Measurements from ENCODE around the gene CASZ1. TPM values are rescaled to one million over a fixed set of nuclear protein-coding genes. Genes with fewer than 3 reads are reported as not detected.

Gene CASZ1
- total and polyA plus RNA-seq, 2 experiments from 2014 or later = 6.2 to 6.7 TPM

DNA sequence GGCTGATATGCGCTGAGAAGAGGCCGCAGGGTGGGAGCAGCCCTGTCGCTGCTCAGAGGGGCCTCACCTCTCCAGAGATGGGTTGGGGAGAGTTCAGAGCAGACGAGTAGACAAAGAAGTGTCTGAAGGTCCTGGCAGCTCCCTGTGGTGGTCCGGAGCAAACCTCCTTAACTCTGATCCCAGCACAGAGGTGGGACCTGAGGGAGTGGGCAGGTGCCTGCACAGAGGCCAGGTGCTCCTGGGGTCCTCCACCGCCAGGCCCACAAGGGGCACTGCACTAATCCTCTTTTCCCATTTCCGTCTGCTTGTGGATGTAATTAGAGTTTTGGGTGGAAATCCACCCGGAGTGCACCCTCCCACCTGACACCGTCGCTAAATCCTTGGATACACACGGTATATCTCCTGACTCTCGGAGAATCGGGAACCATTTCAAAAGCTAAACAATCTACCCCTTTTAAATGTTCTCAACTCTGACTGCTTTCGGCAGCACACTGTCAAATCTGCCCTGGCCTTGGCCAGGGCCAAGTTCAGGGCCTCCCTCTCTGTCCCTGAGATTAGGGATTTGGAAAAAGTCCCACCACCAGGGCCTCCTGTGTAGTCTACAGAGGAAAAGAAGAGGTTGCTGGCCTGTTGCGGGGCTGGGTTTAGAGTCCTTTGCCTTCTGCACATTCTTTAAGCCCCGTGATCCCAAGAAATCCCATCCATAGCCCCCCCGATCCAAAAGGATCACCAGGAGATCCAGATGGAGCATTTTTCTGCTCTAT is 22.4 kb downstream of the CASZ1 start:
- TF ChIP-seq, protein P1, sequence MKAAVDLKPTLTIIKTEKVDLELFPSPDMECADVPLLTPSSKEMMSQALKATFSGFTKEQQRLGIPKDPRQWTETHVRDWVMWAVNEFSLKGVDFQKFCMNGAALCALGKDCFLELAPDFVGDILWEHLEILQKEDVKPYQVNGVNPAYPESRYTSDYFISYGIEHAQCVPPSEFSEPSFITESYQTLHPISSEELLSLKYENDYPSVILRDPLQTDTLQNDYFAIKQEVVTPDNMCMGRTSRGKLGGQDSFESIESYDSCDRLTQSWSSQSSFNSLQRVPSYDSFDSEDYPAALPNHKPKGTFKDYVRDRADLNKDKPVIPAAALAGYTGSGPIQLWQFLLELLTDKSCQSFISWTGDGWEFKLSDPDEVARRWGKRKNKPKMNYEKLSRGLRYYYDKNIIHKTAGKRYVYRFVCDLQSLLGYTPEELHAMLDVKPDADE (IDR thresholded peaks at IDR 0.05) = no peak
- TF ChIP-seq EZH2phosphoT487 (IDR thresholded peaks at IDR 0.05; ENCODE audit: unreplicated experiment) (no peak), STAT1 (IDR thresholded peaks at IDR 0.05; ENCODE audit: unreplicated experiment) (no peak), CREB1 (CRISPR knock-in tag; IDR thresholded peaks at IDR 0.05; ENCODE audit: low read depth) (no peak)
- TF ChIP-seq, protein P2, sequence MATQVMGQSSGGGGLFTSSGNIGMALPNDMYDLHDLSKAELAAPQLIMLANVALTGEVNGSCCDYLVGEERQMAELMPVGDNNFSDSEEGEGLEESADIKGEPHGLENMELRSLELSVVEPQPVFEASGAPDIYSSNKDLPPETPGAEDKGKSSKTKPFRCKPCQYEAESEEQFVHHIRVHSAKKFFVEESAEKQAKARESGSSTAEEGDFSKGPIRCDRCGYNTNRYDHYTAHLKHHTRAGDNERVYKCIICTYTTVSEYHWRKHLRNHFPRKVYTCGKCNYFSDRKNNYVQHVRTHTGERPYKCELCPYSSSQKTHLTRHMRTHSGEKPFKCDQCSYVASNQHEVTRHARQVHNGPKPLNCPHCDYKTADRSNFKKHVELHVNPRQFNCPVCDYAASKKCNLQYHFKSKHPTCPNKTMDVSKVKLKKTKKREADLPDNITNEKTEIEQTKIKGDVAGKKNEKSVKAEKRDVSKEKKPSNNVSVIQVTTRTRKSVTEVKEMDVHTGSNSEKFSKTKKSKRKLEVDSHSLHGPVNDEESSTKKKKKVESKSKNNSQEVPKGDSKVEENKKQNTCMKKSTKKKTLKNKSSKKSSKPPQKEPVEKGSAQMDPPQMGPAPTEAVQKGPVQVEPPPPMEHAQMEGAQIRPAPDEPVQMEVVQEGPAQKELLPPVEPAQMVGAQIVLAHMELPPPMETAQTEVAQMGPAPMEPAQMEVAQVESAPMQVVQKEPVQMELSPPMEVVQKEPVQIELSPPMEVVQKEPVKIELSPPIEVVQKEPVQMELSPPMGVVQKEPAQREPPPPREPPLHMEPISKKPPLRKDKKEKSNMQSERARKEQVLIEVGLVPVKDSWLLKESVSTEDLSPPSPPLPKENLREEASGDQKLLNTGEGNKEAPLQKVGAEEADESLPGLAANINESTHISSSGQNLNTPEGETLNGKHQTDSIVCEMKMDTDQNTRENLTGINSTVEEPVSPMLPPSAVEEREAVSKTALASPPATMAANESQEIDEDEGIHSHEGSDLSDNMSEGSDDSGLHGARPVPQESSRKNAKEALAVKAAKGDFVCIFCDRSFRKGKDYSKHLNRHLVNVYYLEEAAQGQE (IDR thresholded peaks at IDR 0.05; ENCODE audit: unreplicated experiment) = no peak
- peaks cover 16% of the 10 kb centered on the region for H3K4me1 Mint-ChIP-seq
- H3K4me3 ChIP-seq = no peak overlapping the region
- H3K4me2 ChIP-seq = no peak overlapping the region
- no peak overlapping the region for H3K27ac ChIP-seq (ENCODE audit: low read depth)
- H2AFZ ChIP-seq = no peak overlapping the region
- no peak overlapping the region for H3K27ac Mint-ChIP-seq
- peaks cover 2% of the 10 kb centered on the region for H3K27me3 Mint-ChIP-seq (ENCODE audit: insufficient read depth, low read depth, poor library complexity)
- H3K79me2 ChIP-seq (replicated peaks; ENCODE audit: insufficient read depth) = no peaks in the 10 kb centered on the region
- no peaks in the 10 kb centered on the region for H3K36me3 ChIP-seq (ENCODE audit: insufficient read depth)
- ATAC-seq (no peak; the same call in 2 of the 3 replicates), DNase-seq (ENCODE audit: low spot score) (no peak)
- no peaks in the 10 kb centered on the region for H3K36me3 Mint-ChIP-seq (ENCODE audit: low read depth)
- H3K9me3 Mint-ChIP-seq = no peaks in the 10 kb centered on the region
- H3K9me2 ChIP-seq (ENCODE audit: insufficient read depth) = no peaks in the 10 kb centered on the region
- no peaks in the 10 kb centered on the region for H3K27me3 ChIP-seq (ENCODE audit: insufficient read depth)
- no peak overlapping the region for H3K4me3 Mint-ChIP-seq
- no peaks in the 10 kb centered on the region for H4K20me1 ChIP-seq (replicated peaks; ENCODE audit: insufficient read depth)
- H3F3A ChIP-seq (replicated peaks; ENCODE audit: low read depth) = no peaks in the 10 kb centered on the region
- H3K4me1 ChIP-seq (ENCODE audit: insufficient read depth) = no peaks in the 10 kb centered on the region

DNA sequence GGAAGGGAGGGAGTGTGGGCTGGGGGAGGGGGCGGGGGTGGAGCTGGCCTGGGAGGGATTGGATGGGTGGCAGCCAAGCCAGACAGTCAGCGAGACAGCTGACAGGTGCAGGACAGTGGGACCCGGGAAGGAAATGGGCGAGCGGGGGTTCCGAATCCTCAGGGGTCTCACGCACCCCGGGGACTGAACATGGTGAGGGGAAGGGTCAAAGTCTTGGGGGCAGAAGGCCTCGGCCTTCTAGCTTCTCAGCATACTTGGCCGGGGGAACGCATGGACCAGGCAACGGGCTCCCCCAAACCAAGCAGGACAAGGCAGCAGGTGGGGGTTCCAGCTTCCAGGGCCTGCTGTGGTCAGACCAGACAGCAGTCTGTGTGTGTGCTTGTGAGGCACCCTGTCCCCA is 23.1 kb downstream of the CASZ1 start:
- H3F3A ChIP-seq (replicated peaks; ENCODE audit: low read depth) = no peaks in the 10 kb centered on the region
- H3K27ac ChIP-seq (ENCODE audit: low read depth) = no peak overlapping the region
- Mint-ChIP-seq H3K4me3 (no peak overlapping the region), H3K27ac (no peak overlapping the region), H3K4me1 (peaks cover 16% of the 10 kb centered on the region), H3K9me3 (no peaks in the 10 kb centered on the region), H3K36me3 (ENCODE audit: low read depth) (no peaks in the 10 kb centered on the region), H3K27me3 (ENCODE audit: insufficient read depth, low read depth, poor library complexity) (peaks cover 2% of the 10 kb centered on the region)
- no peaks in the 10 kb centered on the region for H3K36me3 ChIP-seq (ENCODE audit: insufficient read depth)
- H3K27me3 ChIP-seq (ENCODE audit: insufficient read depth) = no peaks in the 10 kb centered on the region
- H3K4me2 ChIP-seq = no peak overlapping the region
- H3K4me3 ChIP-seq = no peak overlapping the region
- no peak overlapping the region for H2AFZ ChIP-seq
- H3K4me1 ChIP-seq (ENCODE audit: insufficient read depth) = no peaks in the 10 kb centered on the region
- no peak for ATAC-seq
- no peak for TF ChIP-seq CREB1 (CRISPR knock-in tag; IDR thresholded peaks at IDR 0.05; ENCODE audit: low read depth)
- no peak for DNase-seq (ENCODE audit: low spot score)
- H4K20me1 ChIP-seq (replicated peaks; ENCODE audit: insufficient read depth) = no peaks in the 10 kb centered on the region
- no peaks in the 10 kb centered on the region for H3K9me2 ChIP-seq (ENCODE audit: insufficient read depth)
- no peaks in the 10 kb centered on the region for H3K79me2 ChIP-seq (replicated peaks; ENCODE audit: insufficient read depth)
